ENCODE results near the gene BCAR1. TPM values are rescaled to one million over a fixed set of nuclear protein-coding genes. Genes with fewer than 3 reads are reported as not detected.
A peak's percentile ranks its signal among the peaks of the same experiment; 100 is the strongest.

BCAR1 gene
- total and polyA plus RNA-seq, 2 of the 13 experiments (the other 11 are each of a cell fraction or from before 2014, with no cell fraction given): 48.1 to 51.7 TPM

- TF ChIP-seq ARID5B (CRISPR knock-in tag; IDR thresholded peaks at IDR 0.05) (peak; percentile 31; the same call in 1 of the 2 replicates), SPEN (CRISPR knock-in tag; IDR thresholded peaks at IDR 0.05; ENCODE audit: low read depth) (0 out of 2 replicates have a peak, but pooled peaks have one; percentile 26), FOSL2 (CRISPR knock-in tag; IDR thresholded peaks at IDR 0.05) (0 out of 2 replicates have a peak, but pooled peaks have one; percentile 11), TEAD3 (CRISPR knock-in tag; optimal IDR thresholded peaks at IDR 0.05; ENCODE audit: borderline replicate concordance) (peak; percentile 55), ZSCAN5A (CRISPR knock-in tag; IDR thresholded peaks at IDR 0.05; ENCODE audit: borderline replicate concordance) (no peak), ZBTB33 (CRISPR knock-in tag; IDR thresholded peaks at IDR 0.05) (peak; percentile 45), ZNF891 (CRISPR knock-in tag; IDR thresholded peaks at IDR 0.05) (no peak), NR2F1 (CRISPR knock-in tag; IDR thresholded peaks at IDR 0.05) (peak in 1 of 2 experiments; percentile 65; a peak in 2 of 4 replicates), MEIS1 (CRISPR knock-in tag; IDR thresholded peaks at IDR 0.05; ENCODE audit: borderline replicate concordance) (no peak), TAF1 (CRISPR knock-in tag; IDR thresholded peaks at IDR 0.05) (0 out of 2 replicates have a peak, but pooled peaks have one; percentile 0), RFX1 (IDR thresholded peaks at IDR 0.05) (no peak), ZNF142 (CRISPR knock-in tag; IDR thresholded peaks at IDR 0.05) (0 out of 2 replicates have a peak, but pooled peaks have one; percentile 27), GATAD2A (CRISPR knock-in tag; IDR thresholded peaks at IDR 0.05) (peak; percentile 25; the same call in 1 of the 2 replicates), SOX6 (IDR thresholded peaks at IDR 0.05) (no peak), SOX6 (CRISPR knock-in tag; IDR thresholded peaks at IDR 0.05) (peak; percentile 90)
Observed at GRCh38 chr16:75260851-75261589, 9.6 kb upstream of the BCAR1 start (continued).

All from HepG2 (cell line).